ENCODE data around the gene SAFB. TPM values are rescaled to one million over a fixed set of nuclear protein-coding genes. Genes with fewer than 3 reads are reported as not detected.

The SAFB gene
- polyA plus RNA-seq, 1 donor from 2014 or later, result 89.8 TPM

- Histone ChIP-seq H3K27me3 (ENCODE audit: insufficient read depth, low read depth, low read length) (no peaks in the 10 kb centered on the region), H3K36me3 (ENCODE audit: insufficient read depth, low read length) (no peaks in the 10 kb centered on the region)
- TF ChIP-seq, protein P1, sequence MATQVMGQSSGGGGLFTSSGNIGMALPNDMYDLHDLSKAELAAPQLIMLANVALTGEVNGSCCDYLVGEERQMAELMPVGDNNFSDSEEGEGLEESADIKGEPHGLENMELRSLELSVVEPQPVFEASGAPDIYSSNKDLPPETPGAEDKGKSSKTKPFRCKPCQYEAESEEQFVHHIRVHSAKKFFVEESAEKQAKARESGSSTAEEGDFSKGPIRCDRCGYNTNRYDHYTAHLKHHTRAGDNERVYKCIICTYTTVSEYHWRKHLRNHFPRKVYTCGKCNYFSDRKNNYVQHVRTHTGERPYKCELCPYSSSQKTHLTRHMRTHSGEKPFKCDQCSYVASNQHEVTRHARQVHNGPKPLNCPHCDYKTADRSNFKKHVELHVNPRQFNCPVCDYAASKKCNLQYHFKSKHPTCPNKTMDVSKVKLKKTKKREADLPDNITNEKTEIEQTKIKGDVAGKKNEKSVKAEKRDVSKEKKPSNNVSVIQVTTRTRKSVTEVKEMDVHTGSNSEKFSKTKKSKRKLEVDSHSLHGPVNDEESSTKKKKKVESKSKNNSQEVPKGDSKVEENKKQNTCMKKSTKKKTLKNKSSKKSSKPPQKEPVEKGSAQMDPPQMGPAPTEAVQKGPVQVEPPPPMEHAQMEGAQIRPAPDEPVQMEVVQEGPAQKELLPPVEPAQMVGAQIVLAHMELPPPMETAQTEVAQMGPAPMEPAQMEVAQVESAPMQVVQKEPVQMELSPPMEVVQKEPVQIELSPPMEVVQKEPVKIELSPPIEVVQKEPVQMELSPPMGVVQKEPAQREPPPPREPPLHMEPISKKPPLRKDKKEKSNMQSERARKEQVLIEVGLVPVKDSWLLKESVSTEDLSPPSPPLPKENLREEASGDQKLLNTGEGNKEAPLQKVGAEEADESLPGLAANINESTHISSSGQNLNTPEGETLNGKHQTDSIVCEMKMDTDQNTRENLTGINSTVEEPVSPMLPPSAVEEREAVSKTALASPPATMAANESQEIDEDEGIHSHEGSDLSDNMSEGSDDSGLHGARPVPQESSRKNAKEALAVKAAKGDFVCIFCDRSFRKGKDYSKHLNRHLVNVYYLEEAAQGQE (IDR thresholded peaks at IDR 0.05; ENCODE audit: borderline replicate concordance), result no peak
- TF ChIP-seq EZH2 (IDR thresholded peaks at IDR 0.05; ENCODE audit: borderline replicate concordance, insufficient read depth, low read length, poor library complexity, severe bottlenecking), result no peak
- no peak for TF ChIP-seq SMC3 (conservative IDR thresholded peaks at IDR 0.05; ENCODE audit: poor library complexity)
- no peak for TF ChIP-seq POLR2AphosphoS5 (IDR thresholded peaks at IDR 0.05)
- TF ChIP-seq EP300 (conservative IDR thresholded peaks at IDR 0.05; ENCODE audit: poor library complexity, severe bottlenecking), result no peak
- TF ChIP-seq, protein P2, sequence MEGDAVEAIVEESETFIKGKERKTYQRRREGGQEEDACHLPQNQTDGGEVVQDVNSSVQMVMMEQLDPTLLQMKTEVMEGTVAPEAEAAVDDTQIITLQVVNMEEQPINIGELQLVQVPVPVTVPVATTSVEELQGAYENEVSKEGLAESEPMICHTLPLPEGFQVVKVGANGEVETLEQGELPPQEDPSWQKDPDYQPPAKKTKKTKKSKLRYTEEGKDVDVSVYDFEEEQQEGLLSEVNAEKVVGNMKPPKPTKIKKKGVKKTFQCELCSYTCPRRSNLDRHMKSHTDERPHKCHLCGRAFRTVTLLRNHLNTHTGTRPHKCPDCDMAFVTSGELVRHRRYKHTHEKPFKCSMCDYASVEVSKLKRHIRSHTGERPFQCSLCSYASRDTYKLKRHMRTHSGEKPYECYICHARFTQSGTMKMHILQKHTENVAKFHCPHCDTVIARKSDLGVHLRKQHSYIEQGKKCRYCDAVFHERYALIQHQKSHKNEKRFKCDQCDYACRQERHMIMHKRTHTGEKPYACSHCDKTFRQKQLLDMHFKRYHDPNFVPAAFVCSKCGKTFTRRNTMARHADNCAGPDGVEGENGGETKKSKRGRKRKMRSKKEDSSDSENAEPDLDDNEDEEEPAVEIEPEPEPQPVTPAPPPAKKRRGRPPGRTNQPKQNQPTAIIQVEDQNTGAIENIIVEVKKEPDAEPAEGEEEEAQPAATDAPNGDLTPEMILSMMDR (IDR thresholded peaks at IDR 0.05; ENCODE audit: poor library complexity, severe bottlenecking), result no peak
- TF ChIP-seq MXI1 (conservative IDR thresholded peaks at IDR 0.05; ENCODE audit: poor library complexity, severe bottlenecking), result no peak
- TF ChIP-seq RAD21 (conservative IDR thresholded peaks at IDR 0.05), result no peak
- TF ChIP-seq TAF1 (IDR thresholded peaks at IDR 0.05; ENCODE audit: low read depth), result no peak
These were observed 84.1 kb downstream of the SAFB start for GRCh38 chr19:5706876-5707573.

GRCh38 chr19:5707576-5708575 is 85.0 kb downstream of the SAFB start:
- TF ChIP-seq EZH2 (IDR thresholded peaks at IDR 0.05; ENCODE audit: borderline replicate concordance, insufficient read depth, low read length, poor library complexity, severe bottlenecking) (no peak), SMC3 (conservative IDR thresholded peaks at IDR 0.05; ENCODE audit: poor library complexity) (no peak), POLR2AphosphoS5 (IDR thresholded peaks at IDR 0.05) (no peak)
- Histone ChIP-seq H3K9me2 (ENCODE audit: insufficient read depth, low read length) (no peaks in the 10 kb centered on the region), H3F3A (ENCODE audit: insufficient read depth, low read length, poor library complexity, severe bottlenecking) (no peaks in the 10 kb centered on the region), H3K4me3 (ENCODE audit: low read length) (no peak overlapping the region), H3K4me2 (ENCODE audit: low read length) (no peak overlapping the region), H3K36me3 (ENCODE audit: insufficient read depth, low read length) (no peaks in the 10 kb centered on the region), H4K20me1 (ENCODE audit: insufficient read depth) (no peaks in the 10 kb centered on the region), H3K79me2 (replicated peaks; ENCODE audit: insufficient read depth, low read length) (no peaks in the 10 kb centered on the region), H3K9ac (ENCODE audit: low read length) (no peak overlapping the region), H2AFZ (ENCODE audit: low read depth, low read length) (no peak overlapping the region), H3K9me3 (ENCODE audit: low read length) (no peaks in the 10 kb centered on the region), H3K27me3 (ENCODE audit: insufficient read depth, low read depth, low read length) (no peaks in the 10 kb centered on the region), H3K27ac (ENCODE audit: low read length) (no peak overlapping the region)

More at GRCh38 chr19:5706876-5707573, 84.1 kb downstream of the SAFB start:
- H3K4me2 ChIP-seq (ENCODE audit: low read length), result no peak overlapping the region
- no peaks in the 10 kb centered on the region for H3K9me2 ChIP-seq (ENCODE audit: insufficient read depth, low read length)
- H4K20me1 ChIP-seq (ENCODE audit: insufficient read depth), result no peaks in the 10 kb centered on the region
- no peaks in the 10 kb centered on the region for H3F3A ChIP-seq (ENCODE audit: insufficient read depth, low read length, poor library complexity, severe bottlenecking)
- no peak overlapping the region for H3K4me3 ChIP-seq (ENCODE audit: low read length)
- no peak overlapping the region for H3K9ac ChIP-seq (ENCODE audit: low read length)
- no peak overlapping the region for H2AFZ ChIP-seq (ENCODE audit: low read depth, low read length)
- no peaks in the 10 kb centered on the region for H3K79me2 ChIP-seq (replicated peaks; ENCODE audit: insufficient read depth, low read length)
- H3K9me3 ChIP-seq (ENCODE audit: low read length), result no peaks in the 10 kb centered on the region
- no peak overlapping the region for H3K27ac ChIP-seq (ENCODE audit: low read length)
